ENCODE data around the gene COLQ.

Gene COLQ

DNA sequence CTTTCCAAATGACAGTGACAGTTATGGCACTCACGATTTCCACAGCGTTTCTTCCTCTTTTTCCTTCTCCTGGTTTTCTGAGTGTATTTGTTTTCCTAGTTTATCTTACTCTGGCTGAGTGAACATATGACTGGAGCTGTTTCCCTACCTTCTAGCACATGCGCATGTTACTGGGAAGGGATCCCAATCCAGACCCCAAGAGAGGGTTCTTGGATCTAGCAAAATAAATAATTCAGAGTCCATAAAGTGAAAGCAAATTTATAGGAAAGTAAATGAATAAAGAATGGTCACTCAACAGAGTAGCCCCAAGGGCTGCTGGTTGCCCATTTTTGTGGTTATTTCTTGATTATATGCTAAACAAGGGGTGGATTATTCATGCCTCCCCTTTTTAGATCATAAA is 118.0 kb downstream of the COLQ start:
- WGBS, 2 experiments (ENCODE audit: insufficient coverage in 2 of 2), result 100% methylated on average over 1 of the region's 3 CpGs; no CpG with 5 or more reads in 1 of the 2 experiments
- no peak overlapping the region for H3K27ac ChIP-seq (ENCODE audit: low read depth, low read length, severe bottlenecking)
- H3K4me3 ChIP-seq (ENCODE audit: extremely low read depth, insufficient read depth, low read length, poor library complexity, severe bottlenecking), result no peak overlapping the region
- no peaks in the 10 kb centered on the region for H3K4me1 ChIP-seq (ENCODE audit: control insufficient read depth, insufficient read depth, low read length, poor library complexity, severe bottlenecking)
- peaks cover 1% of the 10 kb centered on the region for H3K36me3 ChIP-seq (ENCODE audit: control insufficient read depth, insufficient read depth, low read length)
- H3K9me3 ChIP-seq (ENCODE audit: control insufficient read depth, low read length), result no peaks in the 10 kb centered on the region

DNA sequence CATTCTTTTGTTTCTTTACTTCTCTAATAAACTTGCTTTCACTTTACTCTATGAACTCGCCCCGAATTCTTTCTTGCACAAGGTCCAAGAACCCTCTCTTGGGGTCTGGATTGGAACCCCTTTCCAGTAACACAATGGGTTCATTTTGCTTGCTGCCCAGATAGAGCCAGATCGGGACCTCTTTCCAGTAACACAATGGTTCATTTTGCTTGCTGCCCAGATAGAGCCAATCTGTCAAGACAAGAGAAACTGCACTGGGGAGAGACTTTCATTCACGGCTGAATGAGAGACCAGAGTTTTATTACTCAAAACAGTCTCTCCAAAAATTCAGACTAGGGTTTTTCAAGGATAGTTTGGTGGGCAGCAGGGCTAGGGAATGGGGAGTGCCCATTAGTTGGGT is 119.6 kb downstream of the COLQ start:
- WGBS, 2 experiments (ENCODE audit: insufficient coverage in 2 of 2), result 88 to 89% methylated on average over 3 to 4 of the region's 4 CpGs
- no peaks in the 10 kb centered on the region for H3K4me1 ChIP-seq (ENCODE audit: control insufficient read depth, insufficient read depth, low read length, poor library complexity, severe bottlenecking)
- H3K27ac ChIP-seq (ENCODE audit: low read depth, low read length, severe bottlenecking), result no peak overlapping the region
- no peaks in the 10 kb centered on the region for H3K36me3 ChIP-seq (ENCODE audit: control insufficient read depth, insufficient read depth, low read length)
- no peak overlapping the region for H3K4me3 ChIP-seq (ENCODE audit: extremely low read depth, insufficient read depth, low read length, poor library complexity, severe bottlenecking)
- peaks cover 6% of the 10 kb centered on the region for H3K9me3 ChIP-seq (ENCODE audit: control insufficient read depth, low read length)
